Parathyroid adenoma (tissue), 2 donors: Measurements from ENCODE around the gene SLC8A3.

Source experiments
- H2AFZ ChIP-seq: fragments of 300-600 bp; sonication (generic); one replicate; pipeline ENCODE4 v1.7.0; 2017; ENCODE audit warnings: antibody characterized with exemption, mild to moderate bottlenecking
- H3K27ac ChIP-seq: fragments of 300-600 bp; sonication (generic); one replicate; pipeline ENCODE4 v1.7.0; 2017
- H3K27me3 ChIP-seq: fragments of 300-600 bp; sonication (generic); one replicate; pipeline ENCODE4 v1.7.0; 2017; ENCODE audit warnings: low read length; ENCODE audit not compliant: control insufficient read depth, insufficient read depth
- H3K36me3 ChIP-seq: fragments of 300-600 bp; sonication (generic); one replicate; pipeline ENCODE4 v1.7.0; 2017; ENCODE audit warnings: low read length; ENCODE audit not compliant: control insufficient read depth, insufficient read depth
- H3K4me1 ChIP-seq: fragments of 300-600 bp; sonication (generic); one replicate; pipeline ENCODE4 v1.7.0; 2017; ENCODE audit warnings: control low read depth
- H3K4me2 ChIP-seq: fragments of 300-600 bp; sonication (generic); one replicate; pipeline ENCODE4 v1.7.0; 2017; ENCODE audit warnings: low read length
- H3K4me3 ChIP-seq: fragments of 300-600 bp; sonication (generic); one replicate; pipeline ENCODE4 v1.7.0; 2017; ENCODE audit warnings: low read depth, low read length
- H3K79me2 ChIP-seq: fragments of 300-600 bp; sonication (generic); one replicate; pipeline ENCODE4 v1.7.0; 2017; ENCODE audit warnings: control low read depth
- H3K9ac ChIP-seq: fragments of 300-600 bp; sonication (generic); one replicate; pipeline ENCODE4 v1.7.0; 2017; ENCODE audit warnings: mild to moderate bottlenecking
- H3K9me3 ChIP-seq: fragments of 300-600 bp; sonication (generic); one replicate; pipeline ENCODE4 v1.7.0; 2017; ENCODE audit warnings: low read length; ENCODE audit not compliant: control insufficient read depth
- CTCF ChIP-seq: fragments of 300-600 bp; sonication (generic); IDR thresholded peaks from one replicate; pipeline ENCODE4 v1.7.0; 2017; ENCODE audit warnings: antibody characterized with exemption, mild to moderate bottlenecking
- donor health status: primary hyperparathyroidism.

SLC8A3 gene

GRCh38 chr14:70018713-70019211, 170.0 kb downstream of the SLC8A3 start:
- no peak overlapping the region for H3K27ac ChIP-seq
- no peaks in the 10 kb centered on the region for H3K9me3 ChIP-seq
- no peaks in the 10 kb centered on the region for H3K4me1 ChIP-seq
- no peak overlapping the region for H3K4me3 ChIP-seq
- peak overlapping the region; percentile 66 for H2AFZ ChIP-seq
- no peaks in the 10 kb centered on the region for H3K36me3 ChIP-seq
- H3K79me2 ChIP-seq: no peaks in the 10 kb centered on the region
- H3K27me3 ChIP-seq: no peaks in the 10 kb centered on the region
- H3K9ac ChIP-seq: no peak overlapping the region
- H3K4me2 ChIP-seq: peak overlapping the region; percentile 48
- TF ChIP-seq CTCF: no peak

- TF ChIP-seq CTCF: no peak
- peak overlapping the region; percentile 66 for H2AFZ ChIP-seq
- no peak overlapping the region for H3K27ac ChIP-seq
- H3K79me2 ChIP-seq: no peaks in the 10 kb centered on the region
- no peaks in the 10 kb centered on the region for H3K27me3 ChIP-seq
- H3K36me3 ChIP-seq: no peaks in the 10 kb centered on the region
- no peaks in the 10 kb centered on the region for H3K9me3 ChIP-seq
- no peak overlapping the region for H3K4me2 ChIP-seq
- no peak overlapping the region for H3K4me3 ChIP-seq
- no peaks in the 10 kb centered on the region for H3K4me1 ChIP-seq
- no peak overlapping the region for H3K9ac ChIP-seq
Observed at GRCh38 chr14:70018230-70018629, 170.5 kb downstream of the SLC8A3 start.

- no peaks in the 10 kb centered on the region for H3K79me2 ChIP-seq
- H3K9ac ChIP-seq: no peak overlapping the region
- H3K4me1 ChIP-seq: no peaks in the 10 kb centered on the region
- no peaks in the 10 kb centered on the region for H3K36me3 ChIP-seq
- H2AFZ ChIP-seq: no peak overlapping the region
- H3K4me2 ChIP-seq: no peak overlapping the region
- H3K27ac ChIP-seq: no peak overlapping the region
- no peaks in the 10 kb centered on the region for H3K9me3 ChIP-seq
- H3K4me3 ChIP-seq: no peak overlapping the region
- H3K27me3 ChIP-seq: no peaks in the 10 kb centered on the region
- no peak for TF ChIP-seq CTCF
Observed at GRCh38 chr14:70014406-70015095, 174.2 kb downstream of the SLC8A3 start.

GRCh38 chr14:70013271-70013873, 175.4 kb downstream of the SLC8A3 start:
- Histone ChIP-seq H3K9ac (no peak overlapping the region), H3K27me3 (no peaks in the 10 kb centered on the region)
- peak; percentile 50 for TF ChIP-seq CTCF

More at GRCh38 chr14:70013271-70013873, 175.4 kb downstream of the SLC8A3 start:
- H3K36me3 ChIP-seq: no peaks in the 10 kb centered on the region
- no peaks in the 10 kb centered on the region for H3K79me2 ChIP-seq
- H3K4me3 ChIP-seq: no peak overlapping the region
- no peak overlapping the region for H2AFZ ChIP-seq
- H3K4me2 ChIP-seq: no peak overlapping the region
- no peak overlapping the region for H3K27ac ChIP-seq
- no peaks in the 10 kb centered on the region for H3K4me1 ChIP-seq
- no peaks in the 10 kb centered on the region for H3K9me3 ChIP-seq
